Measurements from ENCODE around the gene TRPM7. TPM values are rescaled to one million over a fixed set of nuclear protein-coding genes. Genes with fewer than 3 reads are reported as not detected.

The TRPM7 gene
- 10 to 100 TPM; 28.3 to 34.7 TPM for total RNA-seq

GRCh38 chr15:50686469-50687301, at the start of gene TRPM7:
TSS of gene TRPM7 (minus strand) at chr15:50686797. CDS start at chr15:50686533, 264 bp downstream.
- H3K27me3 ChIP-seq = no peaks in the 10 kb centered on the region
- peak within 1 kb of the TSS; percentile 84 for H3K4me3 ChIP-seq
- no peaks in the 10 kb centered on the region for H3K9me3 ChIP-seq
- no peak for TF ChIP-seq CTCF (IDR thresholded peaks at IDR 0.05)
- peak; percentile 88 for DNase-seq
- intact Hi-C loops (cut with DNase I) = loop anchor here (5.0 kb wide), 1 partner anchor 76 kb away; no protein-coding TSS in a partner anchor
- H3K9ac ChIP-seq (ENCODE audit: low read depth in 2 of 2, low read length in 2 of 2) = peak within 1 kb of the TSS; percentile 85 to 87
- H3K36me3 ChIP-seq = no peaks in the 10 kb centered on the region
- H3K27ac ChIP-seq = peak within 1 kb of the TSS; percentile 97
- H3K4me1 ChIP-seq = peaks cover 4% of the 10 kb centered on the region

GRCh38 chr15:50735156-50735555, 48.6 kb upstream of the TRPM7 start:
- no peak overlapping the region for H3K9ac ChIP-seq (ENCODE audit: low read depth in 2 of 2, low read length in 2 of 2)
- H3K4me3 ChIP-seq = no peak overlapping the region
- intact Hi-C loops (cut with DNase I) = no loop called here
- TF ChIP-seq CTCF (IDR thresholded peaks at IDR 0.05) = no peak
- no peak overlapping the region for H3K27ac ChIP-seq
- no peaks in the 10 kb centered on the region for H3K27me3 ChIP-seq
- H3K9me3 ChIP-seq = no peaks in the 10 kb centered on the region
- DNase-seq = no peak
- H3K36me3 ChIP-seq = peaks cover 17% of the 10 kb centered on the region
- H3K4me1 ChIP-seq = no peaks in the 10 kb centered on the region

GRCh38 chr15:50726315-50726714, 39.7 kb upstream of the TRPM7 start:
- H3K36me3 ChIP-seq = peaks cover 14% of the 10 kb centered on the region
- H3K9me3 ChIP-seq = no peaks in the 10 kb centered on the region
- intact Hi-C loops (cut with DNase I) = no loop called here
- no peak overlapping the region for H3K4me3 ChIP-seq
- no peak for TF ChIP-seq CTCF (IDR thresholded peaks at IDR 0.05)
- H3K27me3 ChIP-seq = no peaks in the 10 kb centered on the region
- H3K27ac ChIP-seq = no peak overlapping the region
- no peaks in the 10 kb centered on the region for H3K4me1 ChIP-seq
- no peak for DNase-seq
- no peak overlapping the region for H3K9ac ChIP-seq (ENCODE audit: low read depth in 2 of 2, low read length in 2 of 2)

GRCh38 chr15:50718700-50719125, 32.1 kb upstream of the TRPM7 start:
- Histone ChIP-seq H3K27ac (no peak overlapping the region), H3K36me3 (peaks cover 5% of the 10 kb centered on the region), H3K4me3 (no peak overlapping the region), H3K27me3 (no peaks in the 10 kb centered on the region), H3K4me1 (no peaks in the 10 kb centered on the region), H3K9me3 (no peaks in the 10 kb centered on the region), H3K9ac (ENCODE audit: low read depth in 2 of 2, low read length in 2 of 2) (no peak overlapping the region)
- intact Hi-C loops (cut with DNase I) = no loop called here
- no peak for DNase-seq
- TF ChIP-seq CTCF (IDR thresholded peaks at IDR 0.05) = no peak

- Histone ChIP-seq H3K4me1 (no peaks in the 10 kb centered on the region), H3K27ac (no peak overlapping the region), H3K9me3 (no peaks in the 10 kb centered on the region), H3K4me3 (no peak overlapping the region), H3K9ac (ENCODE audit: low read depth in 2 of 2, low read length in 2 of 2) (peak overlapping the region in 1 of 2 donors; percentile 34), H3K27me3 (no peaks in the 10 kb centered on the region), H3K36me3 (no peaks in the 10 kb centered on the region)
- no peak for DNase-seq
- intact Hi-C loops (cut with DNase I) = no loop called here
- no peak for TF ChIP-seq CTCF (IDR thresholded peaks at IDR 0.05)
Measured at GRCh38 chr15:50712018-50712417, 25.4 kb upstream of the TRPM7 start.
